ENCODE data around the gene BICC1. TPM values are rescaled to one million over a fixed set of nuclear protein-coding genes. Genes with fewer than 3 reads are reported as not detected.

BICC1 gene
- total and polyA plus RNA-seq, 2 donors (not counting 3 experiments of a cell fraction or from before 2014, with no cell fraction given), result 0.06 to 0.29 TPM

DNA sequence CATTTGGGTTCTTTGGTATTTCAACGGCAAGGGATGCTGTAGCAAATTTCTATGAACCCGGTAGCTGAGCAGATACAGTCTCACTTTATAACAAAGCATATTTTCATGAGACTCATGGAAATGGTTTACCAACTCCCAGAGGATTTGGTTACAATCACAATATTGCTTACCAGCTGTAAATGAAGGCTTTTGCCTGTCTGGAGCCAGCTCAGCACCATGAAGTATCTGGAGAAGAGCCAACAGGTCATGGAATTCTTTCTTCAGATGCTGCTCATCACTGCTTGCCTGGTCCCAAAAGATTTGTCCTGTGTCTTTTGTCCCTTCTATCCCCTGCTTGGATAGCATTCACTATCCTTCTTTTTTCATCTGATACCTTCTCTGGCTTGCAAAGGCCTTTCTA, 346.9 kb downstream of the BICC1 start:
- dilution Hi-C loops (cut with MboI; ENCODE audit: extremely low pct_ligation_motif_present, low sequenced_read_pairs), result no loop called here

GRCh38 chr10:58867683-58868082, 355.0 kb downstream of the BICC1 start:
- H3K79me2 ChIP-seq (ENCODE audit: control insufficient read depth, insufficient read depth, low read length), result no peaks in the 10 kb centered on the region
- FAIRE-seq, result no peak
- CTCF ChIA-PET, result no interaction called here
- dilution Hi-C loops (cut with MboI; ENCODE audit: extremely low pct_ligation_motif_present, low sequenced_read_pairs), result no loop called here
- POLR2A ChIA-PET, result no interaction called here
- no peaks in the 10 kb centered on the region for H3K36me3 ChIP-seq (ENCODE audit: control insufficient read depth in 2 of 2, extremely low read depth in 1 of 2, insufficient read depth in 2 of 2, low read length in 2 of 2)
- no peak overlapping the region for H3K9ac ChIP-seq (replicated peaks; ENCODE audit: extremely low read depth, insufficient read depth, low read length)
- H3K27me3 ChIP-seq (ENCODE audit: control insufficient read depth in 2 of 2, insufficient read depth in 2 of 2, low read length in 2 of 2), result no peaks in the 10 kb centered on the region
- no peak for TF ChIP-seq JUN (IDR thresholded peaks at IDR 0.05; ENCODE audit: borderline replicate concordance, insufficient read depth, insufficient read length, low read depth)
- no peak for TF ChIP-seq MAX (IDR thresholded peaks at IDR 0.05; ENCODE audit: insufficient read depth, insufficient read length)
- TF ChIP-seq POLR2A (IDR thresholded peaks at IDR 0.05; ENCODE audit: low read depth, low read length), result no peak
- TF ChIP-seq, protein P1, sequence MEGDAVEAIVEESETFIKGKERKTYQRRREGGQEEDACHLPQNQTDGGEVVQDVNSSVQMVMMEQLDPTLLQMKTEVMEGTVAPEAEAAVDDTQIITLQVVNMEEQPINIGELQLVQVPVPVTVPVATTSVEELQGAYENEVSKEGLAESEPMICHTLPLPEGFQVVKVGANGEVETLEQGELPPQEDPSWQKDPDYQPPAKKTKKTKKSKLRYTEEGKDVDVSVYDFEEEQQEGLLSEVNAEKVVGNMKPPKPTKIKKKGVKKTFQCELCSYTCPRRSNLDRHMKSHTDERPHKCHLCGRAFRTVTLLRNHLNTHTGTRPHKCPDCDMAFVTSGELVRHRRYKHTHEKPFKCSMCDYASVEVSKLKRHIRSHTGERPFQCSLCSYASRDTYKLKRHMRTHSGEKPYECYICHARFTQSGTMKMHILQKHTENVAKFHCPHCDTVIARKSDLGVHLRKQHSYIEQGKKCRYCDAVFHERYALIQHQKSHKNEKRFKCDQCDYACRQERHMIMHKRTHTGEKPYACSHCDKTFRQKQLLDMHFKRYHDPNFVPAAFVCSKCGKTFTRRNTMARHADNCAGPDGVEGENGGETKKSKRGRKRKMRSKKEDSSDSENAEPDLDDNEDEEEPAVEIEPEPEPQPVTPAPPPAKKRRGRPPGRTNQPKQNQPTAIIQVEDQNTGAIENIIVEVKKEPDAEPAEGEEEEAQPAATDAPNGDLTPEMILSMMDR (IDR thresholded peaks at IDR 0.05; ENCODE audit: extremely low read depth in 1 of 2, insufficient read depth in 1 of 2, low read depth in 1 of 2, low read length in 2 of 2), result no peak
- TF ChIP-seq POLR2AphosphoS5 (IDR thresholded peaks at IDR 0.05; ENCODE audit: insufficient read depth, low read depth, low read length), result no peak
- no peak for TF ChIP-seq FOS (IDR thresholded peaks at IDR 0.05; ENCODE audit: borderline replicate concordance, insufficient read depth, low read length)
- TF ChIP-seq EZH2 (IDR thresholded peaks at IDR 0.05; ENCODE audit: borderline replicate concordance, low read depth, low read length, severe bottlenecking), result no peak
- TF ChIP-seq MYC (IDR thresholded peaks at IDR 0.05; ENCODE audit: low read depth, low read length), result no peak
- no peak for TF ChIP-seq GATA2 (IDR thresholded peaks at IDR 0.05; ENCODE audit: insufficient read depth, insufficient read length, low read depth, low read length)
- no peak overlapping the region for H3K4me3 ChIP-seq (replicated peaks in 1 of 3; ENCODE audit: insufficient read depth in 1 of 3, low read depth in 1 of 3, low read length in 3 of 3)
- DNase-seq (ENCODE audit: low read depth, low spot score), result no peak
- no peak overlapping the region for H3K27ac ChIP-seq (ENCODE audit: insufficient read depth, low read depth, low read length)
- H3K4me1 ChIP-seq (ENCODE audit: control insufficient read depth, extremely low read depth, insufficient read depth, low read length), result no peaks in the 10 kb centered on the region
- no peaks in the 10 kb centered on the region for H3K9me3 ChIP-seq (replicated peaks; ENCODE audit: control insufficient read depth, insufficient read depth, low read length)
- intact Hi-C loops (cut with micrococcal nuclease), result no loop called here
- H4K20me1 ChIP-seq (replicated peaks; ENCODE audit: control insufficient read depth, extremely low read depth, insufficient read depth, low read length), result no peaks in the 10 kb centered on the region
- H2AFZ ChIP-seq (ENCODE audit: low read depth, low read length), result no peak overlapping the region
- BruUV-seq (replicated peaks), result no TSS peak
- no peaks in the 10 kb centered on the region for H3K9me1 ChIP-seq (replicated peaks; ENCODE audit: control insufficient read depth, extremely low read depth, insufficient read depth, low read length)
- no peak overlapping the region for H3K4me2 ChIP-seq (ENCODE audit: insufficient read depth, low read length)

More for the DNA sequence above, 346.9 kb downstream of the BICC1 start:
- DNase-seq (ENCODE audit: low read depth, low spot score) (no peak), FAIRE-seq (no peak)
- ChIA-PET POLR2A (no interaction called here), CTCF (no interaction called here)
- TF ChIP-seq MYC (IDR thresholded peaks at IDR 0.05; ENCODE audit: low read depth, low read length) (no peak), POLR2AphosphoS5 (IDR thresholded peaks at IDR 0.05; ENCODE audit: insufficient read depth, low read depth, low read length) (no peak), JUN (IDR thresholded peaks at IDR 0.05; ENCODE audit: borderline replicate concordance, insufficient read depth, insufficient read length, low read depth) (no peak), FOS (IDR thresholded peaks at IDR 0.05; ENCODE audit: borderline replicate concordance, insufficient read depth, low read length) (no peak), GATA2 (IDR thresholded peaks at IDR 0.05; ENCODE audit: insufficient read depth, insufficient read length, low read depth, low read length) (no peak)
- TF ChIP-seq, protein P1 (IDR thresholded peaks at IDR 0.05; ENCODE audit: extremely low read depth in 1 of 2, insufficient read depth in 1 of 2, low read depth in 1 of 2, low read length in 2 of 2), result no peak
- BruUV-seq (replicated peaks), result no TSS peak
- intact Hi-C loops (cut with micrococcal nuclease), result no loop called here
- H3K79me2 ChIP-seq (ENCODE audit: control insufficient read depth, insufficient read depth, low read length), result no peaks in the 10 kb centered on the region
- H3K9ac ChIP-seq (replicated peaks; ENCODE audit: extremely low read depth, insufficient read depth, low read length), result no peak overlapping the region
- H4K20me1 ChIP-seq (replicated peaks; ENCODE audit: control insufficient read depth, extremely low read depth, insufficient read depth, low read length), result no peaks in the 10 kb centered on the region
- no peaks in the 10 kb centered on the region for H3K9me1 ChIP-seq (replicated peaks; ENCODE audit: control insufficient read depth, extremely low read depth, insufficient read depth, low read length)
- no peaks in the 10 kb centered on the region for H3K36me3 ChIP-seq (ENCODE audit: control insufficient read depth in 2 of 2, extremely low read depth in 1 of 2, insufficient read depth in 2 of 2, low read length in 2 of 2)
- H3K27ac ChIP-seq (ENCODE audit: insufficient read depth, low read depth, low read length), result no peak overlapping the region
- H3K4me2 ChIP-seq (ENCODE audit: insufficient read depth, low read length), result no peak overlapping the region
- H2AFZ ChIP-seq (ENCODE audit: low read depth, low read length), result no peak overlapping the region
- H3K27me3 ChIP-seq (ENCODE audit: control insufficient read depth in 2 of 2, insufficient read depth in 2 of 2, low read length in 2 of 2), result no peaks in the 10 kb centered on the region
- no peaks in the 10 kb centered on the region for H3K4me1 ChIP-seq (ENCODE audit: control insufficient read depth, extremely low read depth, insufficient read depth, low read length)
- no peak overlapping the region for H3K4me3 ChIP-seq (replicated peaks in 1 of 3; ENCODE audit: insufficient read depth in 1 of 3, low read depth in 1 of 3, low read length in 3 of 3)
- H3K9me3 ChIP-seq (replicated peaks; ENCODE audit: control insufficient read depth, insufficient read depth, low read length), result no peaks in the 10 kb centered on the region
